HG03558 (cell line): ENCODE measurements around the gene SSH2.

Experiments
- ATAC-seq: cut with Tn5 transposase; IDR thresholded peaks from one replicate; pipeline ENCODE4 v1.9.1; 2021; ENCODE audit warnings: moderate number of reproducible peaks; ENCODE audit not compliant: unreplicated experiment; ENCODE audit errors: extremely low read depth

The SSH2 gene

GRCh38 chr17:29649359-29649758, 280.7 kb downstream of the SSH2 start:
- ATAC-seq = no peak

GRCh38 chr17:29648005-29648404, 282.0 kb downstream of the SSH2 start:
- ATAC-seq = no peak

- no peak for ATAC-seq
These were observed 284.4 kb downstream of the SSH2 start for GRCh38 chr17:29645515-29646051.

GRCh38 chr17:29643817-29644160, 286.2 kb downstream of the SSH2 start:
- ATAC-seq = no peak

GRCh38 chr17:29642171-29642611, 287.8 kb downstream of the SSH2 start:
- no peak for ATAC-seq

GRCh38 chr17:29640981-29641642, 288.9 kb downstream of the SSH2 start:
- no peak for ATAC-seq

GRCh38 chr17:29640413-29640812, 289.6 kb downstream of the SSH2 start:
- ATAC-seq = no peak

GRCh38 chr17:29633886-29634285, 296.1 kb downstream of the SSH2 start:
- no peak for ATAC-seq

GRCh38 chr17:29630630-29631193, 299.3 kb downstream of the SSH2 start:
- ATAC-seq = no peak

- ATAC-seq = no peak
These were observed 300.2 kb downstream of the SSH2 start for GRCh38 chr17:29629839-29630238.

- no peak for ATAC-seq
These were observed 301.4 kb downstream of the SSH2 start for GRCh38 chr17:29628644-29629043.

GRCh38 chr17:29627951-29628350, 302.1 kb downstream of the SSH2 start:
- no peak for ATAC-seq

- ATAC-seq = no peak
These were observed 304.8 kb downstream of the SSH2 start for GRCh38 chr17:29625037-29625750.

GRCh38 chr17:29624586-29624985, 305.4 kb downstream of the SSH2 start:
- ATAC-seq = no peak

- ATAC-seq = no peak
These were observed 306.8 kb downstream of the SSH2 start for GRCh38 chr17:29623283-29623647.

GRCh38 chr17:29622337-29623282, 307.4 kb downstream of the SSH2 start, which contains the start of gene CORO6:
TSS of gene CORO6 (minus strand) at chr17:29622912. CDS start at chr17:29621421, 1,491 bp downstream.
- ATAC-seq = no peak

- ATAC-seq = no peak
These were observed 308.3 kb downstream of the SSH2 start for GRCh38 chr17:29621751-29622194.

- ATAC-seq = no peak
These were observed 309.1 kb downstream of the SSH2 start for GRCh38 chr17:29620779-29621500.

- no peak for ATAC-seq
These were observed 309.8 kb downstream of the SSH2 start for GRCh38 chr17:29620271-29620670.

GRCh38 chr17:29619251-29619650, 310.8 kb downstream of the SSH2 start:
- no peak for ATAC-seq
